COLO829 (cell line): ENCODE data around the gene SYNE2.

ENCODE experiments used
- DNase-seq: peaks from one replicate; pipeline ENCODE4 v3.0.0; 2012; ENCODE audit warnings: low spot score

SYNE2 gene

DNA sequence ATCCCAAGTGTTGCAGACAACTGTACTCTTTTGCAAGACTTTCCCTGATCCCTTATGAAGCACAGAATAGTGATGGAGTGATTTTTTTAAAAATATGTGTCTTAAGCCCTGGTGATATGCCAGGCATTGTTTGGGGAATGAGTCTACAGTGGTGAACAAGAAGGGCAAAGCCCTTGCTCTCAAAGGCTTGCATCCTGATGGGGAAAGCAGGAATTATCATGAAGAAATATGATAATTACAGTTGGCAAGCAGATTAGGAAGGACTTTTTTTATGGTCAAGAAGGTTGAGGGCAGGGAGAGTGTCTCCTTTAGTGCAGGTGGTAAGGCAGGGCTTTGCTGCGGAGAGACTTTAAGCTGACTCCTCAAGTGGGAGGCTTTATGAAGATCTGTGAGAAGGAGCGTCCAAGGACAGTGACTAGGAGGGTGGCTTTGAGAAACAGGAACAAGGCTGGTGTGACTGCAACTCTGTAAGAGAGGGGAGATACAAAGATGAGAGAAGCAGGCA is 100.2 kb downstream of the SYNE2 start:
- DNase-seq = peak; percentile 8

DNA sequence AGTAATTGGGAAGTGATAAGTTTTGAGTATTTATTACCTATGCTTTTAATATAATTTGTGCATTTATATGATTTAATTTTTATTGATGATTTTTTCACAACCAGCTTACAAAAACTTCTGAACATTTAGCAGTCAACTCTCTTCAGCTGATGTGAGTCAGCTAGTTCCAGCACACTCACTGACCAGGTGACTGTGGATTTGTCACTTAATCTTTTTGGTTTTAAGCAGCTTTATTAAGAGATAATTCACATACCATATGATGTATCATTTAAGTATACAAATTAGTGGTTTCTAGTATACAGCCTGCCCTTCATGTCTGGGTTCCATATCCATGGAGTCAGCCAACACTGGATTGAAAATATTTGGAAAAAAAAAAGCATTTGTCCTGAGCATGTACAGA is 103.5 kb downstream of the SYNE2 start:
- no peak for DNase-seq

- DNase-seq = no peak
These were observed 108.2 kb downstream of the SYNE2 start for GRCh38 chr14:63960926-63961567.

- DNase-seq = no peak
These were observed 110.1 kb downstream of the SYNE2 start for GRCh38 chr14:63962906-63963305.

DNA sequence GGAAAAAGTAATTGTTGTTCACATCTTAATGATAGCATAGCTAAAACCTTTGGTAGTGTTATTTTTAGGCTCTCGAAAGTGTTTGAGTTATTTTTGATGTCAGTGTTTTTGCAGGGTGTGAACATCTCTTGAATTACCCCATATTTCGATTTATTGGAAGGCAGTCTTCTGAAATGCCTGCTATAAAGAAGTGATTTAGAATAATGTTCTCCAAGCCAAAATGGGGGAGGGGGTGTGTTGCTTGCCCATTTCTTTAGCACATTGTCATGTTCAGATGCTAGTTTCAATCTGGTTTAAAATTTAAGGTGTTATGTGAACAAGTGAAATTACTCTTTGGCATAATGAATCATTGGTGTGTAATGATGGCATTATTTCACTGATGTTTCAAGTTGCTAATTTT is 110.6 kb downstream of the SYNE2 start:
- no peak for DNase-seq

DNA sequence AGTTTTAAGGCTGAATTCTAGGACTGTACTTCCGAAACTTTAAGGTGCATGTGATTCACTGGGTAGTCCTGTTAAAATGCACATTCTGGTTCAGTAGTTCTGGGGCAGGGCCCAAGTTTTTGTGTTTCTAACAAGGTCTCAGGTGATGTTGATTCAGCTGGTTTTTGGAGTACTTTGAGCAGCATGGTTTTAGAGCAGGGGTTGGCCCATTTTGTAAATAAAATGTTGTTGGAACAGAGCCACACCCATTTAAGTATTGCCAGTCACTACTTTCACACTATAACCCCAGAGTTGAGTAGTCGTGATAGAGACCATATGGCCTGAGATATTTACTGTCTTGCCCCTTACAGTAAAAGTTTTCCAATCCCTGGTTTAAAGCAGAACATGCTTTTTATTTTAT is 111.3 kb downstream of the SYNE2 start:
- DNase-seq = no peak

DNA sequence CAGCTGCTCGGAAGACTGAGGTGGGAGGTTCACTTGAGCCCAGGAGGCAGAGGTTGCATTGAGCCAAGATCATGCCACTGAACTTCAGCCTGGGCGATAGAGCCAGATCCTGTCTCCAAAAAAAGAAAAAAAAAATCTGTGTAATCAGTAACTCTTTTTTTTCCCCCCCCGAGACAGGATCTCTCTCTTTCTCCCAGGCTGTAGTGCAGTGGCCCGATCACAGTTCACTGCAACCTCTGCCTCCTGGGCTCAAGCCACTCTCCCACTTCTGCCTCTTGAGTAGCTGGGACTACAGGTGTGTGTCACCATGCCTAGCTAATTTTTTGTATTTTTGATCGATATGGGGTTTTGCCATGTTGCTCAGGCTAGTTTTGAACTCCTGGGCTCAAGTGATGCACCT is 113.6 kb downstream of the SYNE2 start:
- no peak for DNase-seq

- DNase-seq = no peak
These were observed 119.6 kb downstream of the SYNE2 start for GRCh38 chr14:63972323-63972932.

DNA sequence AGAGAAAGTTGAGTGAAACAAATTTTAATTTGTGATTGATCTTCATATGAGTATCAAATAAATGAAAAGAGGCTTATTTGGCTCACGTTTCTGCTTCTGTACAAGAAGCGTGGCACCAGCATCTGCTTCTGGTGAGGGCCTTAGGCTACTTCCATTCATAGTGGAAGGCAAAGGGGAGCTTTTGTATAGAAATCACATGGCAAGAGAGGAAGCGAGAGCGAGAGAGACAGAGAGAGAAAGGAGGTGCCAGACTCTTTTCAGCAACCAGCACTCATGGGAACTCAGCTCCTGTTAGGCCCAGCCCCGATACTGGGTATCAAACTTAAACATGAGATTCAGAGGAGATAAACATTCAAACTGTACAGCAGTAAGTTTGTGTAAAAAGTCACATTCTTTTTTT is 121.4 kb downstream of the SYNE2 start:
- DNase-seq = no peak

- no peak for DNase-seq
These were observed 128.8 kb downstream of the SYNE2 start for GRCh38 chr14:63981569-63981968.

DNA sequence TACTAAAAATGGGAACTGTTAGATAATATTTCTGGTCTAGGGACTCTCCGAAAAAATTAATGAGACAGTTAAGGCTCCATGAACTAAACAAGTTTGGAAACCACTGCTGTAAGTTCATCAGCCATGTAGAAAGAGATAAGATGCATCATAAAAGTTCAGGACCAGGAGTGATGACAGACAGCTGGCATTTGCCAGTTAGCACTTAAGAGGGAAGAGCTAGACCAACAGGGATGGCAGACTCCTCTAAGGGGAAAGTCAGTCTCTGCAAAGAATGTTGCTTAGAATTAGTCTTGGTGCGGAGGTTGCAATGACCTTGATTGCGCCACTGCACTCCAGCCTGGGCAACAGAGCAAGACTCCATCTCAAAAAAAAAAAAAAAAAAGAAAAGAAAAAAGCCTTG is 129.4 kb downstream of the SYNE2 start:
- no peak for DNase-seq

- DNase-seq = no peak
These were observed 129.8 kb downstream of the SYNE2 start for GRCh38 chr14:63982629-63983028.

DNA sequence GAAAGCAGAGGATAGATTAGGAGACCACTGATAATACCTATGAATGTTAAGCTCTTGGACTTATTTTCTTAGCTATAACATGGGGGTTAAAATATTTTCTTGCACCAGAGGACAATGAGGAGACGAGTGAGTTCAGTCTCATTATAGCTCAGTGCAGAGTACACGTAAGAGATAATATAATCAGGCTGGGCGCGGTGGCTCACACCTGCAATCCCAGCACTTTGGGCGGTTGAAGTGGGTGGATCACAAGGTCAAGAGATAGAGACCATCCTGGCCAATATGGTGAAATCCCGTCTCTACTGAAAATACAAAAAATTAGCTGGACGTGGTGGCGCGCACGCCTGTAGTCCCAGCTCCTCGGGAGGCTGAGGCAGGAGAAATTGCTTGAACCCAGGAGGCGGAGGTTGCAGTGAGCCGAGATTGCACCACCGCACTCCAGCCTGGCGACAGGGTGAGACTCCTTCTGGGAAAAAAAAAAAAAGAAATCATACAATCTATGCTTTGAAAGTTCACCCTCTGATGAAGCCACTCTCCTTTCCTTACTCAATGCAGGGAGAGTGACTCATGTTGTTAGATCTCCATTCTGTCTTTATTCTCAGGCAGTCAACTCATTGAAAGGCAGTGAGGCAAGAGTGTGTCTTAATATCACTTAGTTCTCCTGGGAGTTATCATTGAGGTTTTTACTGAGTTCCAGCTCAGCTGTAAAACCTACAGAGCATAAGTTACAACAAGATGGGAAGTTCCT is 134.2 kb downstream of the SYNE2 start:
- peak; percentile 93 for DNase-seq

DNA sequence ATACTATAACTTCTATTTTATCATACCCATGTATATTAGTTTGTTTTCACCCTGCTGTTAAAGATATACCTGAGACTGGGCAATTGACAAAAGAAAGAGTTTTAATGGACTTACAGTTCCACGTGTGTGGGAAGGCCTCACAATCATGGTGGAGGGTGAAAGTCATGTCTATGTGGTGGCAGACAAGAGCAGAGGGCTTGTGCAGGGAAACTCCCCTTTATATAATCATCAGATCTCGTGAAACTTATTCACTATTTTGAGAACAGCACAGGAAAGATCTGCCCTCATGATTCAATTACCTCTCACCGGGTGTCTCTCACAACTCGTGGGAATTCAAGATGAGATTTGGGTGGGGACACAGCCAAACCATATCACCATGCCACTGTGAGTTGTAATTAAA is 135.8 kb downstream of the SYNE2 start:
- no peak for DNase-seq

- DNase-seq = no peak
These were observed 139.0 kb downstream of the SYNE2 start for GRCh38 chr14:63991833-63992232.

GRCh38 chr14:63992858-63993257 is 140.1 kb downstream of the SYNE2 start:
- DNase-seq = no peak

GRCh38 chr14:63993992-63994391 is 141.2 kb downstream of the SYNE2 start:
- no peak for DNase-seq

DNA sequence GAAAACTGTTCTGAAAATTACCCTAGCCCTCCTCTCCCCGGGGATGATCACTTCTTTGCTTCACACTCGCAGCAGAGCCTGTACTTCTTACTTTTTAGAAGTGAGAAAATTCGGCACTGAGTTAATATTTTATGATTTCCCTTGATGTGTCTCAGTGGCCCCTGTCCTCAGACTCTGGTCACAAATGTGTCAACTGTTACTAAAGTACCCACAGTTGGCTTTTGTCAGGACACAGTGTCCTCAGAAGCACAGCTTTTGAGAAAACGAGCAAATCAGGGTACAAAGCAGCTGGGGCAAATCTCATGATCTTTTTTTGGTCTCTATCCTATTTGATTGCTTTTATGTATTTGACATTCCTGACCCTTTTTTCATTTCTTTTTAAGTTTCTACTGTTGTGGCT is 142.5 kb downstream of the SYNE2 start:
- no peak for DNase-seq

GRCh38 chr14:63996016-63996415 is 143.2 kb downstream of the SYNE2 start:
- DNase-seq = no peak

DNA sequence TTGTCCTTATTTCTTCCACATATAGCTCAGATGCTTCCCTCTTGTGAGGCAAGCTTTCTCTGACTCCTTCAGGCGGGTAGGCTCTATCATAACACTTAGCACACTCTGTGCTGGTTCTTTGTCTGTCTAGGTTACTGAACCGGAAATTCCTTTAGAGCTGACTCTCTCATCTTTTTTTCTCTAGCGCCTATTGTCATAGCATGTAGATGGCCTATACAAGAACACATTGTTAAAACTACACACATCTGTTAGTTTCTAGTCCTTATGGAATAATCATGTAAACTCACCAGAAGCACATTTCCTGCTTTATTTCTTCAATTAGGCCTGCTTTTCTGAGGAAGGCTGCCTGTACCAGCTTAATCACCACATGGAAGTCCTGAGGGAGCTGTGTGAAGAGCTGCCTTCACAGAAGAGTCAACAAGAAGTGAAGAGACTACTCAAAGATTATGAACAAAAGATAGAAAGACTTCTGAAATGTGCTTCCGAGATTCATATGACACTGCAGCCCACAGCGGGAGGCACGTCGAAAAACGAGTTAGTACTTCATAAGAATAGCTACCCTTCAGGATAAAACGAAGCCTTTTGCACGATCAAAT is 143.9 kb downstream of the SYNE2 start:
- DNase-seq = no peak

DNA sequence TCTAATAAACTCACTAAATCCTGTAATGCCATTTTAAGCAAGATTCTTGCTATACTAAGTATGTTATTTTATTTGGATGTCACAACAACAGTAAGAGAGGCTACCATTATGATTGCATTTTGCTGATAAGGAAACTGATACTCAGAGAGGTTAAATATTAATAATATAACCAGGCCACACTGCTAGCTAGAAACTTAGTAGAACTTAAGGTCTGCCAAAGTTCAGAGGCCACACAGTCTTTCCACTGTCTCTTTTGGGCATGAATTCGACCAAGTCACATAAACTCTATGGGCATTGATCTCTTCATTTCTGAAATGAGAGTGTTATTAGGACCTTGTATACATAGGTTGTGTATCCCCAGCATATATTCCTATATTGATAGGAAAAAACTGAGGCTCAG is 147.9 kb downstream of the SYNE2 start:
- DNase-seq = no peak

- DNase-seq = no peak
These were observed 153.0 kb downstream of the SYNE2 start for GRCh38 chr14:64005822-64006221.

GRCh38 chr14:64008016-64008415 is 155.2 kb downstream of the SYNE2 start:
- DNase-seq = no peak
